SU-DHL-6 (cell line): Measurements from ENCODE around the gene USP31.
"Not testable (repeated sequence)": the region's sequence is repeated elsewhere in the genome, so short reads cannot be mapped to it uniquely, and the experiment has no call there.

ENCODE experiments used
- H2AFZ ChIP-seq: fragments of 200-600 bp; sonication (generic); 2 replicates; pipeline ENCODE4 v1.6.1; 2014; ENCODE audit warnings: low read depth, mild to moderate bottlenecking, moderate library complexity, mixed read lengths, antibody characterized with exemption, low read length; ENCODE audit not compliant: severe bottlenecking
- H3F3A ChIP-seq: fragments of 200-600 bp; shearing (Covaris generic); 2 replicates; pipeline ENCODE4 v1.6.0; 2016; ENCODE audit warnings: antibody characterized with exemption, mild to moderate bottlenecking; ENCODE audit not compliant: insufficient read depth
- H3K27ac ChIP-seq: fragments of 200-600 bp; sonication (generic); 2 replicates; pipeline ENCODE4 v1.5.1; 2016; ENCODE audit warnings: low read depth, mild to moderate bottlenecking, low read length, moderate library complexity, mixed read lengths
- H3K27me3 ChIP-seq: fragments of 200-600 bp; sonication (generic), shearing (Covaris generic); 2 replicates; pipeline ENCODE4 v1.6.0; 2014; ENCODE audit warnings: mild to moderate bottlenecking, low read length
- H3K36me3 ChIP-seq: fragments of 200-600 bp; sonication (generic); 2 replicates; pipeline ENCODE4 v1.6.1; 2014; ENCODE audit warnings: mild to moderate bottlenecking, low read length, mixed read lengths
- H3K4me2 ChIP-seq: fragments of 300-600, 200-600 bp; shearing (Covaris generic), sonication (generic); 2 replicates; pipeline ENCODE4 v1.6.0; 2014; ENCODE audit warnings: low read length, low read depth, mild to moderate bottlenecking; ENCODE audit not compliant: poor library complexity, severe bottlenecking
- H3K4me3 ChIP-seq: fragments of 200-600 bp; sonication (generic); 2 replicates; pipeline ENCODE4 v1.5.1; 2014; ENCODE audit warnings: antibody characterized with exemption, low read length, mild to moderate bottlenecking, mixed read lengths; ENCODE audit not compliant: insufficient read depth, poor library complexity, severe bottlenecking
- H3K79me2 ChIP-seq: fragments of 200-600 bp; sonication (generic); 2 replicates; pipeline ENCODE4 v1.6.1; 2014; ENCODE audit warnings: mild to moderate bottlenecking, low read length, moderate library complexity; ENCODE audit not compliant: insufficient read depth
- H3K9ac ChIP-seq: fragments of 200-600 bp; sonication (generic); 2 replicates; pipeline ENCODE4 v1.7.0; 2014; ENCODE audit warnings: mild to moderate bottlenecking, low read length
- H3K9me2 ChIP-seq: fragments of 200-600 bp; sonication (generic); replicated peaks from 2 replicates; pipeline ENCODE4 v1.6.1; 2014; ENCODE audit warnings: low read length; ENCODE audit not compliant: insufficient read depth
- H3K9me3 ChIP-seq: fragments of 200-600 bp; sonication (generic); 2 replicates; pipeline ENCODE4 v1.6.1; 2014; ENCODE audit warnings: low read length, mixed read lengths; ENCODE audit not compliant: insufficient read depth
- H4K20me1 ChIP-seq: fragments of 200-600 bp; sonication (generic); 2 replicates; pipeline ENCODE4 v1.6.1; 2014; ENCODE audit warnings: low read depth, mild to moderate bottlenecking, antibody characterized with exemption, low read length, moderate library complexity, mixed read lengths
- CTCF ChIP-seq: fragments of 200-600 bp; sonication (generic); IDR thresholded peaks from one replicate; pipeline ENCODE4 v1.5.1; 2017; ENCODE audit warnings: antibody characterized with exemption, mild to moderate bottlenecking, low read length, moderate library complexity; ENCODE audit not compliant: insufficient read depth, poor library complexity, severe bottlenecking
- EZH2phosphoT487 ChIP-seq: fragments of 200-600 bp; sonication (generic), shearing (Covaris generic); conservative IDR thresholded peaks from 2 replicates; pipeline ENCODE4 v1.6.1; 2018; ENCODE audit warnings: mild to moderate bottlenecking, antibody characterized with exemption, low read length, moderate library complexity, mixed read lengths

Gene USP31

GRCh38 chr16:23101012-23101550 lies 48.2 kb downstream of the USP31 start:
- no peaks in the 10 kb centered on the region for H3K79me2 ChIP-seq
- no peaks in the 10 kb centered on the region for H3K27me3 ChIP-seq
- no peak overlapping the region for H3K4me3 ChIP-seq
- no peaks in the 10 kb centered on the region for H3K9me2 ChIP-seq
- H3K4me2 ChIP-seq, result no peak overlapping the region
- H3F3A ChIP-seq, result no peaks in the 10 kb centered on the region
- no peak overlapping the region for H3K9ac ChIP-seq
- TF ChIP-seq CTCF, result no peak
- no peak for TF ChIP-seq EZH2phosphoT487
- peaks cover 6% of the 10 kb centered on the region; the same call in 1 of the 2 replicates for H3K36me3 ChIP-seq
- no peaks in the 10 kb centered on the region for H4K20me1 ChIP-seq
- H3K27ac ChIP-seq, result no peak overlapping the region
- no peak overlapping the region for H2AFZ ChIP-seq
- H3K9me3 ChIP-seq, result no peaks in the 10 kb centered on the region

- not testable (repeated sequence) for H3K4me2 ChIP-seq, H2AFZ ChIP-seq, H3K9ac ChIP-seq
Measured at GRCh38 chr16:23096450-23096849, 52.8 kb downstream of the USP31 start.

GRCh38 chr16:23094136-23094535 lies 55.1 kb downstream of the USP31 start:
- H3K27ac ChIP-seq, H3K27me3 ChIP-seq, H2AFZ ChIP-seq, H4K20me1 ChIP-seq, H3K4me3 ChIP-seq, H3K9me2 ChIP-seq, H3F3A ChIP-seq, H3K9ac ChIP-seq, H3K4me2 ChIP-seq, H3K79me2 ChIP-seq, H3K9me3 ChIP-seq, H3K36me3 ChIP-seq: not testable (repeated sequence)

More at GRCh38 chr16:23096450-23096849, 52.8 kb downstream of the USP31 start:
- not testable (repeated sequence) for H3K4me3 ChIP-seq, H3K79me2 ChIP-seq, H3F3A ChIP-seq, H3K27me3 ChIP-seq, H3K36me3 ChIP-seq, H3K27ac ChIP-seq, H3K9me2 ChIP-seq, H3K9me3 ChIP-seq, H4K20me1 ChIP-seq

- no peak overlapping the region for H3K4me3 ChIP-seq
- no peaks in the 10 kb centered on the region for H4K20me1 ChIP-seq
- H3K36me3 ChIP-seq, result no peaks in the 10 kb centered on the region
- H3K9ac ChIP-seq, result no peak overlapping the region
- H3K27me3 ChIP-seq, result no peaks in the 10 kb centered on the region
- H3K9me2 ChIP-seq, result no peaks in the 10 kb centered on the region
- H3K9me3 ChIP-seq, result no peaks in the 10 kb centered on the region
- no peaks in the 10 kb centered on the region for H3K79me2 ChIP-seq
- H3K4me2 ChIP-seq, result no peak overlapping the region
- H3F3A ChIP-seq, result no peaks in the 10 kb centered on the region
- no peak overlapping the region for H2AFZ ChIP-seq
- TF ChIP-seq CTCF, result no peak
- no peak for TF ChIP-seq EZH2phosphoT487
- no peak overlapping the region for H3K27ac ChIP-seq
Measured at GRCh38 chr16:23092801-23093117, 56.5 kb downstream of the USP31 start.
